Stromal cell of bone marrow (primary cell): Measurements from ENCODE around the gene SFSWAP.
"Not testable (repeated sequence)": the region's sequence is repeated elsewhere in the genome, so short reads cannot be mapped to it uniquely, and the experiment has no call there.

Source experiments
- DNase-seq: peaks from one replicate; pipeline ENCODE4 v3.0.0-alpha.2; 2012; ENCODE audit warnings: low read depth

The SFSWAP gene

DNA sequence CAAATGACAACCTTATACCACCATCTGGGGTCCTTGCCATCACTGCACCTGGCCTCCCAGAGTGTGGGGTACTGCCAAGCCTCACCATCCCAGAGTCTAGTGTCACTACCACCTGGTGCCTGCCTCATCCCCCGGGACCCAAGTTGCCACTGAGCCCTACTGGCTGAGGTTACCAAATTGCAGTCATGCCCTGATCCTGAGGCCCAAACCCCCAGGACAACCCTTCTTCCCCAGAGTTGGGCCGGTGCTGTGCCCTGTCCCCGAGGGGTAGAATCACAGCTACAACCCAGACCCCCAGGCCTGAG, 8.4 kb upstream of the SFSWAP start:
- DNase-seq, result no peak

- no peak for DNase-seq
These were observed 7.7 kb upstream of the SFSWAP start for GRCh38 chr12:131703161-131703560.

- DNase-seq, result no peak
These were observed 6.4 kb upstream of the SFSWAP start for GRCh38 chr12:131704509-131704908.

DNA sequence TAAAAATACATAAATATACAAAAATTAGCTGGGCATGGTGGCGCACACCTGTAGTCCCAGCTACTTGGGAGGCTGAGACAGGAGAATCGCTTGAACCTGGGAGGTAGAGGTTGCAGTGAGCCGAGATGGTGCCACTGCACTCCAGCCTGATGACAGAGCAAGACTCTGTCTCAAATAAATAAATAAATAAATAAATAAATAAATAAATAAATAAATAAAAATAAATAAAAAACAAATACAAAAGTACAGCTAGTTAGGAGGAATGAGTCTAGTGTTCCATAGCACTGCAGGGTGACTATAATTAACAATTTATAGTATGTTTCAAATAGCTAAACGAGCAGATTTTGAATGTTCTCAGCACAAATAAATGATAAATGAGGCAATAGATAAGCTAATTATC, 4.2 kb upstream of the SFSWAP start:
- not testable (repeated sequence) for DNase-seq

- DNase-seq, result no peak
These were observed 1.7 kb upstream of the SFSWAP start for GRCh38 chr12:131709226-131709625.

DNA sequence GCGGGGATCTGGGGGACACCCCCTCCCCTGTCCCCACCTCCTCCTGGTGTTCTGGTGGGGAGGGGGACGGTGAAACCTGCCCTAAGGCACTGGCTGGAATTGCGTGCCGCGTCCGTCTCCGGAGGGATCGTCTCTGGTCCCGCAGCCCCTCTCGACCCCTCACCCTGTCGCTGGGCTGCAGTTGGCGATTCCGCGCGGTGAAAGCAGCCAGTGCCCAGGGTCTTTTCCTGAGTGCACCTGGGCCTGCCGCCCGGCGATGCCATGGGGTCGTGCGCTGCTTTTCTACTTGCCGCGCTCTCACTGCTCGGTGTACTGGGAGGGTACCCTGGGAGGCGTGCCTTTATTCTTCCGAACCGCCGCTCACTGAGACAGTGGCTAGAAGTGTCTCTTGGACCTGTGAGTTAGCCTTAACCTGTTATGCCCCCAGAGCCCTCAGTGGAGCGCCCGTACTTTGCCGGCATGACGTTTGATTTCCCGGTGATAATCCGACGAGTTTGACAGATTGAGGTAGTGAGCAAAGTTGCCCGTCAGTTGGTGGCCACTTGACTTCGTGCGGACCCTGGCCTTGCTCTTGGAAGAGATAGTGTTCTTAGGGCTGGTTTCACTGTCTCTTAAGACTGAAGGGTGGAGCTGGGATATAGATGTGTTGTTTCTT, 788 bp downstream of the SFSWAP start:
- DNase-seq, result no peak

DNA sequence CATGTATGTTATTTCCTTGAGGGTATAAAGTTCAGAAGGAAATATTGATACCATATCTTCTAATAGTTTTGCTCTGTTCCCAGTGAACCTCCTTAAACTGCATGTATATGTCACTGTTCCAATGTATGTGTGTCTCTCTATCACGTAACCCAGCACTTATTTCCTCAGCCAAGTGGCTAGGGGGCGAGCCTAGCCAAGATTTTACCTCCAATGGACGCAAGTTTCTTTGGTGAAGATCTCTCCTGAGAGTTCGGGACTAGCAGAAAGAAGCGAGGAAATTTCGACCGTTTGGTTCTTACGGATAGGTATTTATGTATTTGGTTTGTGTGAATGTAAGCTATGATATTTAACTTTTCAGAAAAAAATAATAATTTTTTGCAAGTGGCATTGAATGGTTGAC, 2.5 kb downstream of the SFSWAP start:
- DNase-seq, result no peak

- DNase-seq, result no peak
These were observed 3.9 kb downstream of the SFSWAP start for GRCh38 chr12:131714759-131715158.

DNA sequence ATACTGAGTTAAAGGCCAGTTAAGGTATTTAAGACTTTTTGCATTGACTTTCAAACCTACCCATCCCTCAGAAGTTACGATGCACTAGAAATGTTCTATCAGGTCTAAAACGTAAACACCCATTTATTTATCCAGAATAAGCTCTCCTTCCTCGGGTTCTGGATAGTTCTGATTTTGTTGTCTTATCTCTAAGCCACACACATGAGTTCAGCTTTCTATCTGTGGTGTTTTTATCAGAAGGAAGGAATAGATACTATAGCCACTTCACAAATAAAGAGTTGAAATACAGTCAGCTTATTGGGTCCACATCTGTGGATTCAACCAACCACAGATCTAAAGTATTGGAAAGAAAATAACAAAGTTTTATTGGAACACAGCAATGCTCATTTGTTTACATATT, 5.4 kb downstream of the SFSWAP start:
- DNase-seq, result no peak

GRCh38 chr12:131720241-131720640, 9.4 kb downstream of the SFSWAP start:
- no peak for DNase-seq

DNA sequence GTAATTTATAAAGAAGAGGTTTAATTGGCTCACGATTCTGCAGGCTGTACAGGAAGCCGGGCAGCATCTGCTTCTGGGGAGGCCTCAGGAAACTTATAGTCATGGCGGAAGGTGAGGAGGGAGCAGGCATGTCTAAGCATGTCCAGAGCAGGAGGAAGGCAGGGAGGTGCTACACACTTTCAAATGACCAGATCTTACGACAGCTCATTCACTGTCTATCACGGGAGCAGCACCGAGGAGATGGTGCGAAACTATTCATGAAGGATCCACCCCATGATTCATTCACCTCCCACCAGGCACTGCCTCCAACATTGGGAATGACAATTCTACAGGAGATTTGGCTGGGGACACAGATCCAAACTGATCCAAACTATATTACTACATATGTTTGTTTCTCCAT, 10.0 kb downstream of the SFSWAP start:
- DNase-seq, result no peak

- no peak for DNase-seq
These were observed 10.7 kb downstream of the SFSWAP start for GRCh38 chr12:131721548-131721947.

DNA sequence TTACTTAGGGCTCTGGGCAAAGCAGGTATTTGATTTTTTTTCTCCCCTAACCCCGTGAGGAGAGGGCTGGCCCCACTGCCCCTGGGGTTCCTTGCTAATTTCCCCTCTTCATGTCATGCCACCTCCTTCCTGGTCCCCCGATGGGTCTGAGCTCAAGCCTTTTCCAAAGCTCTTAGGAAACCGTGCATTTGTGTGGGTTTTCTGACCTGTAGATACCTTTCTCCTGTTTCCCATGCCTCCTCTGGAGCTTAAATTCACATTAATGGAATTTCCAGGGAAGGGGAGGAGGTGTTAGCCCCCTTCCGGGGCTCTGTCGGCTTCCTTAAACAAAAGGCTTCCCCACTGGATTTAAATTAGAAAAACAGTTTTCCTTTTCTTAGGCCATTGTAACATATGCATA, 12.6 kb downstream of the SFSWAP start:
- no peak for DNase-seq

DNA sequence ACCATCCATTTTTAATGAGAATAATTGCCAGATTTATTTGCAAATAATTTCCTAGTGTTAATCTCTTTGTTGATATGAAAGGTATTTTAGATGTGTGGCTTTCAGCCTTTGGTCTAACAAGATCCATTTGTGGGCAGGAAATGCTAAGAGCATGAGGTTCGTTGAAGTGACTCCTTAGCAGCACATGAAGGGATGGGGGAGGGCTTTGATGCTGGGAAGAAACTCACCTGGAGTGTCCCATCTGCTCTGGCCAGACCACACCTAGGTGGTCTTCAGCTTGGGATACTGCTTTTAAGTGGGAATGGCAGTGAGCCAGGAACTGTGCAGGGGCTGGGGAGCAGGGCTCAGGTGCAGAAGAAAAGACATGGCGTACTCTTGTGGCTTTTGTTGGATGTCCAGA, 13.6 kb downstream of the SFSWAP start:
- no peak for DNase-seq

GRCh38 chr12:131725503-131725902, 14.6 kb downstream of the SFSWAP start:
- DNase-seq, result no peak

GRCh38 chr12:131728720-131729119, 17.8 kb downstream of the SFSWAP start:
- DNase-seq, result no peak

- DNase-seq, result no peak
These were observed 18.5 kb downstream of the SFSWAP start for GRCh38 chr12:131729254-131729955.

DNA sequence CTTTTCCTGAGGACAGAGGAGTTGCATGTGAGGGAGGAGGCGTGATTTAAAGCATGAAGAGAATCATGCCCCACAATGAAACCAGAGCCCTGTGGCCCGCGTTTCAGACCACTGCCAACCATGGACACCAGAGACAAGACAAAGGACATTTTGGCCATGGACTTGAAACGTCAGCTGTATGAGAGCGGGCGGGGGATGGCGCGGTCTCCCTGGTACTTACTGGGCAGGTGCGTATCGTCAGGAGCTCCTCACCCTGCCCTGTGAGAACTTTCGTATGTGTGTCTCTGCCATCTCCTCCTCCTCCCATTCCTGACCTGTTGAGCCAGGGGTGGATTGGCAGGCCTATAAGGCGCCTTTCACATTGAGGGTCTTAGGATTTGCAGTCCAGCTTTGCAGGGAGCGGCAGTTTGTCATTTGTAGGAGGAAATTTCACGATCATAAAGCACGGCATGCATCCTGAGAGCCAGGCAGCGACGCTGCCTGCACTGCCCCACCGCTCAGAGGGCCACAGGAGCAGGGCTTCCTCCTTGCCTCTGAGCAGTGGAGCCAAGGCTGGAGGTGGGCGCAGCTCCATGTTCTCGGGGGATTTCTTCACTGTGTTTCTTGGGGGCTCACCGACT, 22.2 kb downstream of the SFSWAP start:
- DNase-seq, result no peak

GRCh38 chr12:131733874-131734273, 23.0 kb downstream of the SFSWAP start:
- no peak for DNase-seq

DNA sequence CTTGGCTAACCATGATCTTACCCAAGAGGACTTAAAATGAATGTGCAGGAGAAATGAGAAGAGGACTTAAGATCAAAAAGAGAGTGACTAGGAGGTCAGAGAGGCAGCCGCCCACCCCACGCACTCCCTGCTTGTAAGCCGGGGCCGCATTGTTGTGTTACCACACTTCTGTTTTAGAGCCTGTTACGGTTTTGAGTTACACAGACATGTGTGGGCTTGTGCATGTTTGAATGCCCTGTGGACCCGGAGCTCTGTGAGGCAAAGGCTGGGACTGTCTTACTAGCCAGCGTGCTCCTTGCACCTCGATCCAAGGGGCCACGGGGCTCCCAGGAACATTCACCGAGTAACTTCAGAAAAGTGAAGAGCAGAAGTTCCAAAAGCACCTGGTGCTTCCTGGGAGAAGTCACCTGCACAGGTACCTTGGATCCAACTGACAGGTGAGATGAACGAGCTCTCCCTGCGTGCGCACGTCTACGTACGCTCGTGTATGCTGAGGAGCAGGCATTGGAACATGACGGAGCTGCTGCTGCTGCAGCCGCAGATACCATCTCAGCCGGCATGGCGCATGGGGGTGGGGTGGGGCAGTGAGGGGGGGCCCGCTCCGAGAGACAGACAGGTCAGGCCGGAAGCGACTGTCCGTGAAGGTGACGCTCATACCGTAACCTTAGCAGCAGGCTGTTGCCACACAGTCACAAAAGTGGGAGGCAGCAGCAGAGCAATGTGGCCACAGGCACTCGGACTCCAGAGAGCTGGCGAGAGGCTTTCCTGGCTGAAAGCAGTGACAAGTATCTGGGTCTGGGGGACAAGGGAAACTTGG, 23.7 kb downstream of the SFSWAP start:
- DNase-seq, result no peak

GRCh38 chr12:131735153-131735456, 24.2 kb downstream of the SFSWAP start:
- no peak for DNase-seq

GRCh38 chr12:131735476-131736445, 24.9 kb downstream of the SFSWAP start:
- DNase-seq, result no peak
